SH-SY5Y (cell line): Measurements from ENCODE around the gene TMEM266.

Experiments
- GATA2 ChIP-seq: IDR thresholded peaks from 2 replicates; pipeline ENCODE4 v1.6.1; 2011; ENCODE audit warnings: mild to moderate bottlenecking, low read depth, low read length
- GATA3 ChIP-seq: IDR thresholded peaks from 2 replicates; pipeline ENCODE4 v1.6.1; 2011; ENCODE audit warnings: low read depth, mild to moderate bottlenecking, low read length, moderate library complexity

- TF ChIP-seq GATA2: no peak
- TF ChIP-seq GATA3: no peak
Observed at GRCh38 chr15:76169018-76169417, 109.2 kb downstream of the TMEM266 start.
